Stimulated activated CD4-positive, alpha-beta T cell treated with anti-CD3 and anti-CD28 coated beads, TNF-alpha, amount 100 ng/mL, for 4 hours (primary cell): ENCODE data around the gene MACROD2.
"Not testable (repeated sequence)": the region's sequence is repeated elsewhere in the genome, so short reads cannot be mapped to it uniquely, and the experiment has no call there.

Experiments
- DNase-seq, 3 experiments: peaks; one replicate each; pipeline ENCODE4 v3.0.0-alpha.2; 2020; ENCODE audit warnings: low read depth in 3 of 3

MACROD2 gene

DNA sequence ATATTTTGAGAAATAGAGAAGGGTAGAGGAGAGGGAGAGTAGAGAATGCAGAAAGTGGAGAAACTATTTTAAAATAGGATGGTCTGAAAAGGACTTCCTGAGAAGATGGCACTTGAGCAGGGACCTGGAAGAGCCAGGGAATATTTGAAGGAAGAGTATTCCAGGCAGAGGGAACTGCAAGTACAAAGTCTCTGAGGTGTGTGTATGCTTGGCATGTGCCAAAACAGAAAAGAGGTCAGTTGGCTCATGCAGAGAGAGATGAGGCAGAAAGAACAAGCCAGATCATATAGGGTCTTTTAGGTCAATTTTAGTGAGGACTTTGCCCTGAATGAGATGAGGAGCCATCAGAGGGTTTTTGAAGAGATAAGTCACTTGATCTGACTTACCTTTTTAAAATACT lies 196.2 kb downstream of the MACROD2 start:
- no peak for DNase-seq

- no peak for DNase-seq
Observed at GRCh38 chr20:14193443-14193842, 198.1 kb downstream of the MACROD2 start.

- no peak for DNase-seq
Observed at GRCh38 chr20:14193885-14194284, 198.6 kb downstream of the MACROD2 start.

- no peak for DNase-seq
Observed at GRCh38 chr20:14197097-14197496, 201.8 kb downstream of the MACROD2 start.

GRCh38 chr20:14198416-14198815 lies 203.1 kb downstream of the MACROD2 start:
- DNase-seq, result no peak

- no peak for DNase-seq
Observed at GRCh38 chr20:14199111-14199510, 203.8 kb downstream of the MACROD2 start.

DNA sequence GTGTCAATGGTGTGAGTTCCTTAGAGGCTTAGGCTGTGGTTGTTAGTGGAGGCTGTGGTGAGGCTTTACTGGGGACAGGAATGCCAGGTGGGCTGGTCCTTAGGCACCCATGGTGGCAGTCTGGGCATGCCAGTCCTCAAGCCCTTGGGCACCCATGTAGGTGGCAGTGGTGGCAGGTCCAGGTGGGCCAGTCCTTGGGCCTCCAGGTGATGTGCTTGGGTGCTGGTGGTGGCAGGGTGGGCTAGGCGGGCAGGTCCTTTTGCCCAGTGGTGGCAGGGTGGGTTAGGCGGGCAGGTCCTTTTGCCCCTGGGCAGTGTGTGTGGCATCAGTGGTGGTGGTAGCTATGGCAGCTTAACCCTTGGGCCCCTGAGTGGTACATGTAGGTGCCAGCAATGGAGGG lies 208.3 kb downstream of the MACROD2 start:
- DNase-seq, result no peak

DNA sequence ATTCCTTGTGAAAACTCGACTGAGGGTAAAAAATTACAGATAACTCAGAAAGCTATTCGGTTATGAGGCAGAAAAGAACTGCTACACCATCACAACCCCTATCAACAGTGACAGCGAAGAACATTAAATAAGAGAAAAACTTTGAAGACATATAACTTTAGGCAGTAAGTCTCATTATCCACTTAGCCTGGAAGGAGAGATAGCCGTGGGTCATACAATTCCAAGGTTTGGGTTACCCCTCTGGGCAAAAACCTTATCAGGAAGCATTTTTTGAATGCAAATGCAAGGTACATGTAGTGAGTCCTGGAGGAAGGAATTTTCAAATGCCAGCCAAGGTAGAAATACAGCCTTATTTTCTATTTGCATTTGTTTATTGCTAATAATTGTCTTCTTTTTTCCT lies 212.3 kb downstream of the MACROD2 start:
- DNase-seq, result no peak

- no peak for DNase-seq
Observed at GRCh38 chr20:14208956-14209355, 213.6 kb downstream of the MACROD2 start.

DNA sequence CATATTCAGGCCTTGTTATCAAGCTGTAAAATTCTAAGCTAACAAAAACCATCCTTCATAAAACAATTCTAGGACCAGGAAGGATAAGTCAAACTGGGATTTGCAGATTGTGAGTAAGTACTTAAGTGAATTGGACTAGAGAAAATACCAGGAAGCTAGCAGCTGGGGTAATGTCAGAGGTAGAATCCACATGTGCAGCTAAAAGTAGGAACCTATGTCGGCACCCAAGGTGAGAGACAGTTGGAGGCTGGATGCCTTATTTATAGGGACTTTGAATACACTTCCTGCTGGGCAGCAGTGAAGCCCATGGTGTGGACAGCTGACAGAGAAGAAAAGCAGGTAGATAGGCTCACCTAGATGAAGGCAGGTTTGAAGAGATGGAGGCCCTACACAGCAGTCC lies 214.8 kb downstream of the MACROD2 start:
- no peak for DNase-seq

DNA sequence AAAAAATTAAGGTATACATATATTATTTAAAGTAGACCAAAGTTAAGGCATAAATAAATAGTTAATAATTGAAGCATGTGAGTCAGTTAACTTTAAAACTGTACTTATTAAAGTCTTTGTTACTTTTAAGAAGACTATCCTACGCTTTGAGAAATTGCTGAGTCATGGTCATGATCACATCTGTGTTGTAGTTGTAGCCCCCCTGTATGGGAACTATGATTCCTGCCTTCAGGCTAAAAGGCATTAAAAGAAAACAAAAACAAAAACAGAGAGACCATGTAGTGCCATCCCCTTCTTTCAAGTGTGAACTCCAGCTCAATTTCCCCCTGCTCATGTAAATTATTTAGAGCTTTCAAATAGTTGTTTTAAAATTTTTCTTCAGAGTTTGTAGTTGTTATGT lies 218.7 kb downstream of the MACROD2 start:
- DNase-seq, result no peak

DNA sequence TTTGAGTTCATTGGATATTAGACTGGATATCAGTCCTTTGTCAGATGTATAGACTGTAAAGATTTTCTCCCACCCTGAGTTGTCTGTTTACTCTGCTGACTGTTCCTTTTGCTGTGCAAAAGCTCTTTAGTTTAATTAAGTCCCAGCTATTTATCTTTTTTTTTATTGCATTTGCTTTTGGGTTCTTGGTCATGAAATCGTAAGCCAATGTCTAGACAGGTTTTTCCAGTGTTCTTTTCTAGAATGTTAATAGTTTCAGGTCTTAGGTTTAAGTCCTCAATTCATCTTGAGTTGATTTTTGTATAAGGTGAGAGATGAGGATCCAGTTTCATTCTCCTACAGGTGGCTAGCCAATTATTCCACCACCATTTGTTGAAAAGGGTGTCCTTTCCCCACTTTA lies 220.6 kb downstream of the MACROD2 start:
- not testable (repeated sequence) for DNase-seq

- DNase-seq, result no peak
Observed at GRCh38 chr20:14219801-14220461, 224.6 kb downstream of the MACROD2 start.

- no peak for DNase-seq
Observed at GRCh38 chr20:14220986-14221385, 225.7 kb downstream of the MACROD2 start.

DNA sequence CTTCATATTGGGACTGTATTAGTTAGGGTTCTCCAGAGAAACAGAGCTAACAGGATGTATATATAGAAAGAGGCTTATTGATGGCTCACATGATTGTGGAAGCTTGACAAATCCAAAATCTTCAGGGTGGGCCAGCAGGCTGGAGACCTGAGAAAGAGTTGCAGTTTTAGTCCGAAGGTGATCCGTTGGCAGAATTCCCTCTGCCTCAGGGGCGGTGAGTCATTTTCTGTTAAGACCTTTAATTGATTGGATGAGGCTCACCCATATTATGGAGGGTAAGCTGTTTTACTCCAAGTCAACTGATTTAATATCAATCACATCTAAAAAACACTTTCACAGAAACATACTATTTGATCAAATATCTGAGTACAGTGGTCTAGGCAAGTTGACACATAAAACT lies 228.5 kb downstream of the MACROD2 start:
- DNase-seq, result no peak

DNA sequence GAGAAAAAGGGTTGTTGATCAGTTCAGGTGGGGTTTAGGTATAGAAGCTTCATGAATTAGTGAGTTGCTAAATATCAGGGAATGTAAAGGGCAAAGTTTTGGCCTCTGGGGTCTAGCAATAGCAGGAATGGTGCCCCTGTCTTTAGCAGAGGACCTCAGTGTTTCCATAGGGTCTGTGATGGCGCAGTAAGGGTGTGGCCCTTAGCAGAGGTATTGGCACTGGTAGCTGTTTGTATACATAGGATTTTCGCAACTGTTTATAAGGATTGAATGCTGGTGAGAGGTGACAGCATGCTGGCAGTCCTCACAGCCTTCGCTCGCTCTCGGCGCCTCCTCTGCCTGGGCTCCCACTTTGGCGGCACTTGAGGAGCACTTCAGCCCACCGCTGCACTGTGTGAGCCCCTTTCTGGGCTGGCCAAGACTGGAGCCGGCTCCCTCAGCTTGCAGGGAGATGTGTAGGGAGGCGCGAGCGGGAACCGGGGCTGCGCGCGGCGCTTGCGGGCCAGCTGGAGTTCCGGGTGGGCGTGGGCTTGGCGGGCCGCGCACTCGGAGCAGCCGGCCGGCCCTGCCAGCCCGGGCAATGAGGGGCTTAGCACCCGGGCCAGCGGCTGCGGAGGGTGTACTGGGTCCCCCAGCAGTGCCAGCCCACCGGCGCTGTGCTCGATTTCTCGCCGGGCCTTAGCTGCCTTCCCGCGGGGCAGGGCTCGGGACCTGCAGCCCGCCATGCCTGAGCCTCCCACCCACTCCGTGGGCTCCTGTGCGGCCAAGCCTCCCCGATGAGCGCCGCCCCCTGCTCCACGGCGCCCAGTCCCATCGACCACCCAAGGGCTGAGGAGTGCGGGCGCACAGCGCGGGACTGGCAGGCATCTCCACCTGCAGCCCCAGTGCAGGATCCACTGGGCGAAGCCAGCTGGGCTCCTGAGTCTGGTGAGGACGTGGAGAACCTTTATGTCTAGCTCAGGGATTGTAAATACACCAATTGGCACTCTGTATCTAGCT lies 231.0 kb downstream of the MACROD2 start:
- not testable (repeated sequence) for DNase-seq

GRCh38 chr20:14232650-14233049 lies 237.3 kb downstream of the MACROD2 start:
- DNase-seq, result no peak

DNA sequence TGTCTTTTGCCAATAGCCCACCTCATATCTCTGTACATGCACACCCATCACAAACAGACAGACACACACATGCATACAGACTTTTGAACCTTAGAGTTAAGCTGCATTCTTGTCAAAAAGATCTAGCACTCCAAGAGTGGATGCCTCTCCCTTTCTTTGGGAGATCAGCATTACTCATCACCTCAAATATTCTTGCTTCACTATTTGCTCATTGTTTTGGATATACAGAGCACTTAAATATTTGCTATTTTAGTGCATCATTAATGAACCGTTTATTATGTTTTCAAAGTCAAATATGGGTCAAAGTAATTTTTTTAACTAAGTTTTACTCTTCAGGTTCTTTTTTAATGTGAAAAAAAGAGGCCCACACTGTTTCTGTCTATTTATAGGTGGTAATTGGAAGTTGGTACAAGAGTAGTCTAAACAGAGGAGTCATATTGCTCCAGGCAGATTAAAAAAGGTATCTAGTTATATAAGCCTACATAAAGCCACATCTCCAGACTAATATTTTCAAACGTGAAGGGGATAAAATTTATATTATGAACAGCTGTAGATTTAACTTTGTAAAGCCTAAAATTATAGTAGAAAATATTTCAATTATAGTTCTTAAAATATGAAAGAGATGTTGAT lies 239.5 kb downstream of the MACROD2 start:
- no peak for DNase-seq

GRCh38 chr20:14235355-14235754 lies 240.0 kb downstream of the MACROD2 start:
- no peak for DNase-seq

DNA sequence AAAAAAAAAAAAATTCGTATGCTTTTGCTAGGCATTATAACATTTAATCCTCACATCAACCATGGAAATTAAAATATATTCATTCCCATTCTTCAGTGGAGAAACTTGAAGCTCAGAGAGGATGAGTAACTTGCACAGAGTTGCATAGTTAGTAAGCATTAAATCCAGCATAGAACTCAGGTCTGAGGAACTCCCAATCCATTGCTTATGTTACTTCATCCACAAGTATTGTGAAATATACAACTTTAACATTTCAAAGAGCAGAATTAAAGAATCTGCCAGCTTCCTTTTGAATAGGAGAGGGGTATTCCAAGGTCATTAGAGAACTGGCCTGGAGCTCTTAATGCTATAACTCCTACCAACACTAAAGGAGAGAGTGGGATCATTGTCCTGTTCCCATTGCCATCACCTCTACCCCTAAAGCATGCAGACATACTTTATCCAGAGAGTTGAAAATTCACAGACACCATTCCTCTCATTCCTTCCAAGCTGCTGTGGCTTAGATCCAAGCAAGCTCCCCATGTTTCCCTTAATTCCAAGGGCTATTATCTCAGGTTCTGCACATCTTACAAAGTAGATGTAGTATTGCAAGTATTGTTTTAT lies 250.2 kb downstream of the MACROD2 start:
- no peak for DNase-seq

GRCh38 chr20:14259689-14260088 lies 264.4 kb downstream of the MACROD2 start:
- no peak for DNase-seq

- DNase-seq, result no peak
Observed at GRCh38 chr20:14260367-14260766, 265.1 kb downstream of the MACROD2 start.
